Measurements from ENCODE around the gene EFCAB11. TPM values are rescaled to one million over a fixed set of nuclear protein-coding genes. Genes with fewer than 3 reads are reported as not detected.

EFCAB11 gene
- total and polyA plus RNA-seq, 2 donors (not counting 1 experiment from before 2014, with no cell fraction given): 4.2 to 13.8 TPM

- Histone ChIP-seq H3K9me3 (ENCODE audit: control extremely low read depth in 1 of 3, control insufficient read depth in 2 of 3, insufficient read depth in 1 of 3, low read length in 2 of 3) (peaks cover 0 to 5% (median 0%) of the 10 kb centered on the region in 3 donors), H3K36me3 (replicated peaks in 1 of 2; ENCODE audit: control extremely low read depth in 1 of 2, control insufficient read depth in 1 of 2, extremely low read depth in 1 of 2, insufficient read depth in 2 of 2, low read length in 1 of 2) (no peaks in the 10 kb centered on the region), H3K4me2 (replicated peaks; ENCODE audit: low read depth, low read length, poor library complexity, severe bottlenecking) (no peak overlapping the region), H4K20me1 (ENCODE audit: control insufficient read depth, insufficient read depth, low read length, poor library complexity, severe bottlenecking) (no peaks in the 10 kb centered on the region), H3K79me2 (ENCODE audit: control insufficient read depth, insufficient read depth, low read length) (no peaks in the 10 kb centered on the region), H3K4me1 (ENCODE audit: control insufficient read depth in 2 of 2, insufficient read depth in 2 of 2, low read length in 2 of 2) (no peaks in the 10 kb centered on the region), H3K9ac (ENCODE audit: low read length) (no peak overlapping the region), H3K27ac (ENCODE audit: low read length in 2 of 2) (no peak overlapping the region), H3K27me3 (replicated peaks in 1 of 4; ENCODE audit: control extremely low read depth in 1 of 4, control insufficient read depth in 3 of 4, insufficient read depth in 4 of 4, low read length in 3 of 4) (no peaks in the 10 kb centered on the region), H3K4me3 (ENCODE audit: control extremely low read depth in 1 of 5, extremely low read depth in 1 of 5, insufficient read depth in 1 of 5, low read depth in 2 of 5, low read length in 4 of 5) (no peak overlapping the region), H2AFZ (ENCODE audit: insufficient read depth, low read depth, low read length, poor library complexity, severe bottlenecking) (no peak overlapping the region)
- 83% methylated on average over 1 of the region's 5 CpGs for WGBS (ENCODE audit: insufficient coverage)
- ChIA-PET POLR2A (no interaction called here), CTCF (interaction anchor here (1.0 kb wide), 1 partner anchor 26 kb away, joined by 3 read pairs; no protein-coding TSS in a partner anchor)
- no peak for DNase-seq
- Mint-ChIP-seq H3K4me1 (no peaks in the 10 kb centered on the region), H3K9me3 (ENCODE audit: insufficient read depth) (peaks cover 3% of the 10 kb centered on the region), H3K27ac (no peak overlapping the region), H3K4me3 (no peak overlapping the region), H3K27me3 (no peaks in the 10 kb centered on the region)
- TF ChIP-seq, protein P1, sequence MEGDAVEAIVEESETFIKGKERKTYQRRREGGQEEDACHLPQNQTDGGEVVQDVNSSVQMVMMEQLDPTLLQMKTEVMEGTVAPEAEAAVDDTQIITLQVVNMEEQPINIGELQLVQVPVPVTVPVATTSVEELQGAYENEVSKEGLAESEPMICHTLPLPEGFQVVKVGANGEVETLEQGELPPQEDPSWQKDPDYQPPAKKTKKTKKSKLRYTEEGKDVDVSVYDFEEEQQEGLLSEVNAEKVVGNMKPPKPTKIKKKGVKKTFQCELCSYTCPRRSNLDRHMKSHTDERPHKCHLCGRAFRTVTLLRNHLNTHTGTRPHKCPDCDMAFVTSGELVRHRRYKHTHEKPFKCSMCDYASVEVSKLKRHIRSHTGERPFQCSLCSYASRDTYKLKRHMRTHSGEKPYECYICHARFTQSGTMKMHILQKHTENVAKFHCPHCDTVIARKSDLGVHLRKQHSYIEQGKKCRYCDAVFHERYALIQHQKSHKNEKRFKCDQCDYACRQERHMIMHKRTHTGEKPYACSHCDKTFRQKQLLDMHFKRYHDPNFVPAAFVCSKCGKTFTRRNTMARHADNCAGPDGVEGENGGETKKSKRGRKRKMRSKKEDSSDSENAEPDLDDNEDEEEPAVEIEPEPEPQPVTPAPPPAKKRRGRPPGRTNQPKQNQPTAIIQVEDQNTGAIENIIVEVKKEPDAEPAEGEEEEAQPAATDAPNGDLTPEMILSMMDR (IDR thresholded peaks at IDR 0.05): no peak
- no peak for TF ChIP-seq EZH2 (IDR thresholded peaks at IDR 0.05; ENCODE audit: borderline replicate concordance, insufficient read depth, low read depth, low read length, poor library complexity, severe bottlenecking)
- no peak for ATAC-seq (ENCODE audit: low read depth)
- intact Hi-C loops (cut with micrococcal nuclease): no loop called here
Measured at GRCh38 chr14:89828471-89829165, 125.9 kb downstream of the EFCAB11 start.

- intact Hi-C loops (cut with micrococcal nuclease): no loop called here
- H3K4me1 ChIP-seq (ENCODE audit: control insufficient read depth in 2 of 2, insufficient read depth in 2 of 2, low read length in 2 of 2): no peaks in the 10 kb centered on the region
- no peaks in the 10 kb centered on the region for H4K20me1 ChIP-seq (ENCODE audit: control insufficient read depth, insufficient read depth, low read length, poor library complexity, severe bottlenecking)
- Mint-ChIP-seq H3K4me3 (no peak overlapping the region), H3K9me3 (ENCODE audit: insufficient read depth) (peaks cover 6% of the 10 kb centered on the region), H3K27me3 (no peaks in the 10 kb centered on the region), H3K4me1 (no peaks in the 10 kb centered on the region), H3K27ac (no peak overlapping the region)
- TF ChIP-seq, protein P1 (IDR thresholded peaks at IDR 0.05): no peak
- no peak for TF ChIP-seq EZH2 (IDR thresholded peaks at IDR 0.05; ENCODE audit: borderline replicate concordance, insufficient read depth, low read depth, low read length, poor library complexity, severe bottlenecking)
- H3K79me2 ChIP-seq (ENCODE audit: control insufficient read depth, insufficient read depth, low read length): no peaks in the 10 kb centered on the region
- no peak for DNase-seq
- H3K36me3 ChIP-seq (replicated peaks in 1 of 2; ENCODE audit: control extremely low read depth in 1 of 2, control insufficient read depth in 1 of 2, extremely low read depth in 1 of 2, insufficient read depth in 2 of 2, low read length in 1 of 2): no peaks in the 10 kb centered on the region
- ATAC-seq (ENCODE audit: low read depth): no peak
- no peak overlapping the region for H3K4me3 ChIP-seq (ENCODE audit: control extremely low read depth in 1 of 5, extremely low read depth in 1 of 5, insufficient read depth in 1 of 5, low read depth in 2 of 5, low read length in 4 of 5)
- no peak overlapping the region for H2AFZ ChIP-seq (ENCODE audit: insufficient read depth, low read depth, low read length, poor library complexity, severe bottlenecking)
- H3K9ac ChIP-seq (ENCODE audit: low read length): no peak overlapping the region
- H3K27ac ChIP-seq (ENCODE audit: low read length in 2 of 2): no peak overlapping the region
- POLR2A ChIA-PET: no interaction called here
- H3K4me2 ChIP-seq (replicated peaks; ENCODE audit: low read depth, low read length, poor library complexity, severe bottlenecking): no peak overlapping the region
- peaks cover 0 to 13% (median 0%) of the 10 kb centered on the region in 3 donors for H3K9me3 ChIP-seq (ENCODE audit: control extremely low read depth in 1 of 3, control insufficient read depth in 2 of 3, insufficient read depth in 1 of 3, low read length in 2 of 3)
- 50% methylated on average over 3 of the region's 7 CpGs for WGBS (ENCODE audit: insufficient coverage)
- no peaks in the 10 kb centered on the region for H3K27me3 ChIP-seq (replicated peaks in 1 of 4; ENCODE audit: control extremely low read depth in 1 of 4, control insufficient read depth in 3 of 4, insufficient read depth in 4 of 4, low read length in 3 of 4)
- CTCF ChIA-PET: interaction anchor here (0.7 kb wide), 1 partner anchor 12 kb away, joined by 4 read pairs; no protein-coding TSS in a partner anchor
Measured at GRCh38 chr14:89827265-89827664, 127.3 kb downstream of the EFCAB11 start.

Measured in B cell (primary cell).